ENCODE measurements around the gene RNF114. TPM values are rescaled to one million over a fixed set of nuclear protein-coding genes. Genes with fewer than 3 reads are reported as not detected.

The RNF114 gene, protein sequence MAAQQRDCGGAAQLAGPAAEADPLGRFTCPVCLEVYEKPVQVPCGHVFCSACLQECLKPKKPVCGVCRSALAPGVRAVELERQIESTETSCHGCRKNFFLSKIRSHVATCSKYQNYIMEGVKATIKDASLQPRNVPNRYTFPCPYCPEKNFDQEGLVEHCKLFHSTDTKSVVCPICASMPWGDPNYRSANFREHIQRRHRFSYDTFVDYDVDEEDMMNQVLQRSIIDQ
- 46.8 TPM for total RNA-seq (ENCODE audit: unreplicated experiment)
- long read RNA-seq, transcript RNF114-201 (6 exons, 2,503 nt) = major isoform, 26 of 28 reads
- long read RNA-seq, partial matches to known transcripts = 0 of 28 reads
- long read RNA-seq, other reads (novel, unspliced or antisense) = 2 of 28 reads

GRCh38 chr20:49936153-49937026, at the start of gene RNF114:
TSS of gene RNF114 (plus strand) at chr20:49936397. CDS start at chr20:49936413, 16 bp downstream.
- H3K4me1 Mint-ChIP-seq (ENCODE audit: unreplicated experiment) = peaks cover 21% of the 10 kb centered on the region
- H3K4me3 Mint-ChIP-seq (ENCODE audit: unreplicated experiment) = peak within 1 kb of the TSS; percentile 97
- H3K36me3 Mint-ChIP-seq (ENCODE audit: low read depth, unreplicated experiment) = peaks cover 5% of the 10 kb centered on the region
- DNase-seq (ENCODE audit: low spot score) = peak; percentile 91
- no peaks in the 10 kb centered on the region for H3K9me3 Mint-ChIP-seq (ENCODE audit: unreplicated experiment)
- no peak for TF ChIP-seq CTCF (IDR thresholded peaks at IDR 0.05; ENCODE audit: unreplicated experiment)
- H3K27ac Mint-ChIP-seq (ENCODE audit: unreplicated experiment) = peak within 1 kb of the TSS; percentile 57
- peaks cover 5% of the 10 kb centered on the region for H3K27me3 Mint-ChIP-seq (ENCODE audit: unreplicated experiment)

- TF ChIP-seq CTCF (IDR thresholded peaks at IDR 0.05; ENCODE audit: unreplicated experiment) = no peak
- DNase-seq (ENCODE audit: low spot score) = no peak
- Mint-ChIP-seq H3K4me1 (ENCODE audit: unreplicated experiment) (peaks cover 22% of the 10 kb centered on the region), H3K9me3 (ENCODE audit: unreplicated experiment) (no peaks in the 10 kb centered on the region), H3K4me3 (ENCODE audit: unreplicated experiment) (no peak overlapping the region), H3K27ac (ENCODE audit: unreplicated experiment) (peak overlapping the region; percentile 18), H3K27me3 (ENCODE audit: unreplicated experiment) (peaks cover 8% of the 10 kb centered on the region), H3K36me3 (ENCODE audit: low read depth, unreplicated experiment) (peaks cover 15% of the 10 kb centered on the region)
Measured at GRCh38 chr20:49886571-49887213, 49.5 kb upstream of the RNF114 start.

DNA sequence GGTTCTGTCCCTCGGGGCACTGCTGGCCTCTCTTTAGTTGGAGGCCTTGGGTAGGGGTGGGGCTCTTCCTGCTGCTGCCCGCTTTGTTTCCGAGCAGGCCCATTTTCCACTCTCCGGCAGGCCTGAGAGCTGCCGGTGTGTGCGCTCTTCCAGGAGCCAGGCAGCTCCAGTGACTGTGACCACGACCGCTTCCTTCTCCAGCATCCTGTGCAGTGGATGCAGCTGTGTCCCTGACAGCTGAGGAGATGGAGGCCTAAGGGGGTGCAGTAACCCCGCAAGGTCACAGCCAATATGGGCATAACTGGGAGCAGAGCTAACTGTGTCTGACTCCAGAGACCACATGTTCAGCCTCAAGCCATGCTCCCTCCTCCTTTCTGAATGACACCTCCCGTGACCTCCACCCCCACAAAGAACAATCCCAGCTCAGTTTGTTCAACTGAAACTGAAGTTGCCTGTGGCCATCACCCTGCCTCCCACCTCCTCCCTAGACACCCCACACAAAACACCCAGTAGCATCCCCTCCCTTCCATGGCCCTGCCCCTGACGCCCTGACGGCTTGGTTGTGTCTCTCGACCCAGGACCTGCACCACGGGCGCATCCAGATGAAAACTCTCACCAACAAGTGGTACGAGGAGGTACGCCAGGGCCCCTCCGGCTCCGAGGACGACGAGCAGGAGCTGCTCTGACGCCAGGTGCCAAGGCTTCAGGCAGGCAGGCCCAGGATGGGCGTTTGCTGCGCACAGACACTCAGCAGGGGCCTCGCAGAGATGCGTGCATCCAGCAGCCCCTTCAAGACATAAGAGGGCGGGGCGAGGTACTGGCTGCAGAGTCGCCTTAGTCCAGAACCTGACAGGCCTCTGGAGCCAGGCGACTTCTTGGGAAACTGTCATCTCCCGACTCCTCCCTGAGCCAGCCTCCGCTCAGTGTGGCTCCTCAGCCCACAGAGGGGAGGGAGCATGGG, 48.7 kb upstream of the RNF114 start:
- Mint-ChIP-seq H3K36me3 (ENCODE audit: low read depth, unreplicated experiment) (peaks cover 13% of the 10 kb centered on the region), H3K27me3 (ENCODE audit: unreplicated experiment) (peaks cover 8% of the 10 kb centered on the region), H3K4me3 (ENCODE audit: unreplicated experiment) (no peak overlapping the region), H3K27ac (ENCODE audit: unreplicated experiment) (peak overlapping the region; percentile 18), H3K9me3 (ENCODE audit: unreplicated experiment) (no peaks in the 10 kb centered on the region), H3K4me1 (ENCODE audit: unreplicated experiment) (peaks cover 24% of the 10 kb centered on the region)
- no peak for DNase-seq (ENCODE audit: low spot score)
- no peak for TF ChIP-seq CTCF (IDR thresholded peaks at IDR 0.05; ENCODE audit: unreplicated experiment)

DNA sequence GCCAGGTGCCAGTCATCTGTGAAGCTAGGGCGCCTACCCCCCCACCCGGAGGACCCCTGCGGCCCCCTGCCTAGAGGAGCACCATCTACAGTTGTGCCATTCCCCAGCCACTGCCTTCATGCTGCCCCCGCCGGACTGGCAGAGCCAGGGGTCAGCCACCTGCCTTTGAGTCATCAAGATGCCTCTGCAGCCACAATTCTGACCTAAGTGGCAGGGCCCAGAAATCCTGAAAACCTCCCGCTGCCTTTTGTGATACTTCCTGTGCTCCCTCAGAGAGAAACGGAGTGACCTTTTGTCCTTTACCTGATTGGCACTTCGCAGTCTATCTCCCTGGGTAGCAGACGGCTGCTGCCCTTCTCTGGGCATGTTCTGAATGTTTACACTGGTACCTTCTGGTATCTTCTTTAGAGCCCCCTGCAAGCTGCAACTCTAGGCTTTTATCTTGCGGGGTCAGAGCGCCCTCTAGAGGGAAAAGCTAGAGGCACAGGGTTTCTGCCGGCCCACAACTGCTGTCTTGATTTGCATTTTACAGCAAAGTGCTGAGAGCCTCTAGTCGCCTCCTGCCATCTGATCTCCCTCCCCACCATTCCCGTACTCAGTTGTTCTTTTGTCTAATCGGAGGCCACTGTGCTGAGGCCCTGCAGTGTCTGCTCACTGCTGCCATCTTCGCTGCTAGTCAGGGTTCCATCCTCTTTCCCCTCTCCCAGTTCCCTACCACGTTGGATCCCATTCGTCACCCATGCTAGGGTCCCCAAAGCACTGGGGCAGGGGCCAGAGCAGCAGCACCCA, 47.8 kb upstream of the RNF114 start:
- peak; percentile 76 for TF ChIP-seq CTCF (IDR thresholded peaks at IDR 0.05; ENCODE audit: unreplicated experiment)
- Mint-ChIP-seq H3K4me1 (ENCODE audit: unreplicated experiment) (peaks cover 24% of the 10 kb centered on the region), H3K27me3 (ENCODE audit: unreplicated experiment) (peaks cover 8% of the 10 kb centered on the region), H3K9me3 (ENCODE audit: unreplicated experiment) (no peaks in the 10 kb centered on the region), H3K36me3 (ENCODE audit: low read depth, unreplicated experiment) (peaks cover 11% of the 10 kb centered on the region), H3K27ac (ENCODE audit: unreplicated experiment) (no peak overlapping the region), H3K4me3 (ENCODE audit: unreplicated experiment) (peak overlapping the region; percentile 51)
- peak; percentile 78 for DNase-seq (ENCODE audit: low spot score)
